SK-N-MC (cell line): Measurements from ENCODE around the gene IQCM.
A peak's percentile ranks its signal among the peaks of the same experiment; 100 is the strongest.

ENCODE experiments used
- DNase-seq: peaks from one replicate; pipeline ENCODE4 v3.0.0-alpha.2; 2011; ENCODE audit warnings: low read depth, low spot score
- H3K27ac ChIP-seq: fragments of 200-600 bp; sonication (generic); 2 replicates; pipeline ENCODE4 v1.5.1; 2016; ENCODE audit warnings: mixed run types
- H3K36me3 ChIP-seq: fragments of 200-600 bp; sonication (generic); 2 replicates; pipeline ENCODE4 v1.6.1; 2017; ENCODE audit warnings: antibody characterized with exemption, low read length, mixed read lengths; ENCODE audit not compliant: insufficient read depth
- H3K4me3 ChIP-seq: fragments of 200-600 bp; sonication (generic); 2 replicates; pipeline ENCODE4 v1.5.1; 2016
- H3K9ac ChIP-seq: fragments of 200-600 bp; sonication (generic); 2 replicates; pipeline ENCODE4 v1.8.0; 2017; ENCODE audit warnings: mixed run types, mixed read lengths; ENCODE audit not compliant: insufficient read length
- H3K9me3 ChIP-seq: fragments of 200-600 bp; sonication (generic); 2 replicates; pipeline ENCODE4 v1.6.1; 2017; ENCODE audit warnings: low read depth, mild to moderate bottlenecking, antibody characterized with exemption, low read length, moderate library complexity, mixed read lengths
- EZH2 ChIP-seq: fragments of 200-600 bp; sonication (generic); IDR thresholded peaks from one replicate; pipeline ENCODE4 v1.6.1; 2017; ENCODE audit warnings: antibody characterized with exemption
- FOXP2 ChIP-seq: optimal IDR thresholded peaks from 2 replicates; pipeline ENCODE3; 2011; ENCODE audit warnings: mild to moderate bottlenecking, moderate library complexity; ENCODE audit not compliant: insufficient read depth; ENCODE audit errors: extremely low read length, control extremely low read depth
- POLR2AphosphoS5 ChIP-seq: IDR thresholded peaks from 2 replicates; pipeline ENCODE4 v1.6.1; 2012; ENCODE audit warnings: mild to moderate bottlenecking, low read depth, low read length, borderline replicate concordance

Gene IQCM

GRCh38 chr4:149830823-149831222, 15.2 kb upstream of the IQCM start:
- Histone ChIP-seq H3K36me3 (no peaks in the 10 kb centered on the region), H3K4me3 (no peak overlapping the region), H3K27ac (no peak overlapping the region), H3K9ac (no peak overlapping the region), H3K9me3 (no peaks in the 10 kb centered on the region)
- DNase-seq = no peak
- TF ChIP-seq FOXP2 (no peak), EZH2 (no peak)

- Histone ChIP-seq H3K36me3 (no peaks in the 10 kb centered on the region), H3K4me3 (no peak overlapping the region)
- no peak for TF ChIP-seq FOXP2
- TF ChIP-seq EZH2 = no peak
- TF ChIP-seq POLR2AphosphoS5 = no peak
These were observed 9.7 kb upstream of the IQCM start for GRCh38 chr4:149825336-149825735.

GRCh38 chr4:149823769-149824221, 8.2 kb upstream of the IQCM start:
- no peaks in the 10 kb centered on the region for H3K36me3 ChIP-seq
- no peaks in the 10 kb centered on the region for H3K9me3 ChIP-seq
- no peak overlapping the region for H3K9ac ChIP-seq
- H3K27ac ChIP-seq = peak overlapping the region; percentile 51; the same call in 1 of the 2 replicates
- no peak for DNase-seq
- H3K4me3 ChIP-seq = peak overlapping the region; percentile 33; the same call in 1 of the 2 replicates
- TF ChIP-seq EZH2 (no peak), FOXP2 (no peak)

More at GRCh38 chr4:149825336-149825735, 9.7 kb upstream of the IQCM start:
- Histone ChIP-seq H3K27ac (no peak overlapping the region), H3K9me3 (no peaks in the 10 kb centered on the region), H3K9ac (no peak overlapping the region)
- no peak for DNase-seq

GRCh38 chr4:149801416-149801815, 14.2 kb downstream of the IQCM start:
- TF ChIP-seq EZH2 (no peak), POLR2AphosphoS5 (no peak), FOXP2 (no peak)

GRCh38 chr4:149799546-149799945, 16.1 kb downstream of the IQCM start:
- no peak for DNase-seq

More at GRCh38 chr4:149801416-149801815, 14.2 kb downstream of the IQCM start:
- Histone ChIP-seq H3K9me3 (no peaks in the 10 kb centered on the region), H3K4me3 (no peak overlapping the region), H3K9ac (no peak overlapping the region), H3K36me3 (no peaks in the 10 kb centered on the region), H3K27ac (no peak overlapping the region)
- DNase-seq = no peak

GRCh38 chr4:149796381-149796780, 19.3 kb downstream of the IQCM start:
- no peak for DNase-seq
- Histone ChIP-seq H3K9me3 (no peaks in the 10 kb centered on the region), H3K4me3 (no peak overlapping the region), H3K9ac (no peak overlapping the region), H3K27ac (no peak overlapping the region), H3K36me3 (no peaks in the 10 kb centered on the region)
- TF ChIP-seq FOXP2 (no peak), EZH2 (no peak), POLR2AphosphoS5 (no peak)

More at GRCh38 chr4:149799546-149799945, 16.1 kb downstream of the IQCM start:
- Histone ChIP-seq H3K9ac (no peak overlapping the region), H3K27ac (no peak overlapping the region), H3K9me3 (no peaks in the 10 kb centered on the region), H3K36me3 (no peaks in the 10 kb centered on the region), H3K4me3 (no peak overlapping the region)
- TF ChIP-seq EZH2 (no peak), FOXP2 (no peak), POLR2AphosphoS5 (no peak)

- DNase-seq = no peak
- no peak overlapping the region for H3K4me3 ChIP-seq
These were observed 20.4 kb downstream of the IQCM start for GRCh38 chr4:149795256-149795655.

GRCh38 chr4:149794352-149794751, 21.3 kb downstream of the IQCM start:
- TF ChIP-seq POLR2AphosphoS5 (no peak), EZH2 (no peak), FOXP2 (no peak)
- H3K9ac ChIP-seq = no peak overlapping the region
- no peaks in the 10 kb centered on the region for H3K9me3 ChIP-seq
- no peak overlapping the region for H3K27ac ChIP-seq
- H3K4me3 ChIP-seq = no peak overlapping the region
- no peak for DNase-seq
- H3K36me3 ChIP-seq = no peaks in the 10 kb centered on the region

More at GRCh38 chr4:149795256-149795655, 20.4 kb downstream of the IQCM start:
- H3K36me3 ChIP-seq = no peaks in the 10 kb centered on the region
- H3K9ac ChIP-seq = no peak overlapping the region
- no peak overlapping the region for H3K27ac ChIP-seq
- TF ChIP-seq EZH2 = no peak
- no peak for TF ChIP-seq POLR2AphosphoS5
- no peak for TF ChIP-seq FOXP2
- H3K9me3 ChIP-seq = no peaks in the 10 kb centered on the region

GRCh38 chr4:149793459-149793858, 22.2 kb downstream of the IQCM start:
- Histone ChIP-seq H3K9me3 (no peaks in the 10 kb centered on the region), H3K27ac (no peak overlapping the region), H3K36me3 (no peaks in the 10 kb centered on the region), H3K4me3 (no peak overlapping the region), H3K9ac (no peak overlapping the region)
- no peak for TF ChIP-seq FOXP2
- no peak for TF ChIP-seq EZH2
- TF ChIP-seq POLR2AphosphoS5 = no peak
- no peak for DNase-seq
